SK-N-SH (cell line): ENCODE results near the gene HOXA4.

Source experiments
- CTCF ChIP-seq: fragments of 200-600 bp; sonication (generic); IDR thresholded peaks from 2 replicates; pipeline ENCODE4 v1.6.1; 2017; ENCODE audit warnings: antibody characterized with exemption, mild to moderate bottlenecking, moderate library complexity
- ELF1 ChIP-seq: IDR thresholded peaks from 2 replicates; pipeline ENCODE4 v1.4.0; 2012
- POLR2AphosphoS5 ChIP-seq: IDR thresholded peaks from 2 replicates; pipeline ENCODE4 v1.6.1; 2012; ENCODE audit warnings: low read depth, low read length
- RCOR1 ChIP-seq: fragments of 150-350 bp; IDR thresholded peaks from 2 replicates; pipeline ENCODE4 v1.6.1; 2017; ENCODE audit warnings: antibody characterized with exemption, low read length
- REST ChIP-seq: IDR thresholded peaks from 2 replicates; pipeline ENCODE4 v1.6.1; 2012; ENCODE audit warnings: mild to moderate bottlenecking, low read depth, low read length, moderate library complexity
- TAF1 ChIP-seq: IDR thresholded peaks from 2 replicates; pipeline ENCODE4 v1.6.1; 2012; ENCODE audit warnings: low read depth, mild to moderate bottlenecking, low read length, moderate library complexity, borderline replicate concordance
- YY1 ChIP-seq: IDR thresholded peaks from 2 replicates; pipeline ENCODE4 v1.4.0; 2012; ENCODE audit warnings: low read depth, mild to moderate bottlenecking

GRCh38 chr7:27141923-27142579 is 11.5 kb upstream of the HOXA4 start:
- TF ChIP-seq POLR2AphosphoS5 (no peak), RCOR1 (no peak), TAF1 (no peak), CTCF (no peak), YY1 (no peak), REST (no peak), ELF1 (no peak)
